Astrocyte of the spinal cord (primary cell): ENCODE measurements around the gene CAPZA1.
"Not testable (repeated sequence)": the region's sequence is repeated elsewhere in the genome, so short reads cannot be mapped to it uniquely, and the experiment has no call there.

Experiments used
- DNase-seq: peaks from one replicate; pipeline ENCODE4 v3.0.0; 2011; ENCODE audit warnings: low read depth, low spot score
- H3K4me3 ChIP-seq: 2 replicates; pipeline ENCODE4 v1.5.1; 2011; ENCODE audit warnings: low read depth, mild to moderate bottlenecking, low read length, moderate library complexity
- in situ Hi-C: cut with HindIII; loops from 2 replicates; pipeline ENCODE4 v1.10.0; 2017; ENCODE audit warnings: low sequenced_read_pairs
- TF ChIP-seq, protein P1 (sequence below): IDR thresholded peaks from 2 replicates; pipeline ENCODE4 v1.5.1; 2012; ENCODE audit warnings: low read depth, mild to moderate bottlenecking, low read length, inconsistent platforms

Gene CAPZA1

GRCh38 chr1:112614460-112615065, 5.1 kb upstream of the CAPZA1 start:
- in situ Hi-C loops, result no loop called here
- TF ChIP-seq, protein P1, sequence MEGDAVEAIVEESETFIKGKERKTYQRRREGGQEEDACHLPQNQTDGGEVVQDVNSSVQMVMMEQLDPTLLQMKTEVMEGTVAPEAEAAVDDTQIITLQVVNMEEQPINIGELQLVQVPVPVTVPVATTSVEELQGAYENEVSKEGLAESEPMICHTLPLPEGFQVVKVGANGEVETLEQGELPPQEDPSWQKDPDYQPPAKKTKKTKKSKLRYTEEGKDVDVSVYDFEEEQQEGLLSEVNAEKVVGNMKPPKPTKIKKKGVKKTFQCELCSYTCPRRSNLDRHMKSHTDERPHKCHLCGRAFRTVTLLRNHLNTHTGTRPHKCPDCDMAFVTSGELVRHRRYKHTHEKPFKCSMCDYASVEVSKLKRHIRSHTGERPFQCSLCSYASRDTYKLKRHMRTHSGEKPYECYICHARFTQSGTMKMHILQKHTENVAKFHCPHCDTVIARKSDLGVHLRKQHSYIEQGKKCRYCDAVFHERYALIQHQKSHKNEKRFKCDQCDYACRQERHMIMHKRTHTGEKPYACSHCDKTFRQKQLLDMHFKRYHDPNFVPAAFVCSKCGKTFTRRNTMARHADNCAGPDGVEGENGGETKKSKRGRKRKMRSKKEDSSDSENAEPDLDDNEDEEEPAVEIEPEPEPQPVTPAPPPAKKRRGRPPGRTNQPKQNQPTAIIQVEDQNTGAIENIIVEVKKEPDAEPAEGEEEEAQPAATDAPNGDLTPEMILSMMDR, result peak; percentile 67
- H3K4me3 ChIP-seq, result no peak overlapping the region
- DNase-seq, result peak; percentile 71

- peak overlapping the region; percentile 97 for H3K4me3 ChIP-seq
- TF ChIP-seq, protein P1, result no peak
- peak; percentile 46 for DNase-seq
- in situ Hi-C loops, result no loop called here
Observed at GRCh38 chr1:112618114-112618720, 1.4 kb upstream of the CAPZA1 start.

DNA sequence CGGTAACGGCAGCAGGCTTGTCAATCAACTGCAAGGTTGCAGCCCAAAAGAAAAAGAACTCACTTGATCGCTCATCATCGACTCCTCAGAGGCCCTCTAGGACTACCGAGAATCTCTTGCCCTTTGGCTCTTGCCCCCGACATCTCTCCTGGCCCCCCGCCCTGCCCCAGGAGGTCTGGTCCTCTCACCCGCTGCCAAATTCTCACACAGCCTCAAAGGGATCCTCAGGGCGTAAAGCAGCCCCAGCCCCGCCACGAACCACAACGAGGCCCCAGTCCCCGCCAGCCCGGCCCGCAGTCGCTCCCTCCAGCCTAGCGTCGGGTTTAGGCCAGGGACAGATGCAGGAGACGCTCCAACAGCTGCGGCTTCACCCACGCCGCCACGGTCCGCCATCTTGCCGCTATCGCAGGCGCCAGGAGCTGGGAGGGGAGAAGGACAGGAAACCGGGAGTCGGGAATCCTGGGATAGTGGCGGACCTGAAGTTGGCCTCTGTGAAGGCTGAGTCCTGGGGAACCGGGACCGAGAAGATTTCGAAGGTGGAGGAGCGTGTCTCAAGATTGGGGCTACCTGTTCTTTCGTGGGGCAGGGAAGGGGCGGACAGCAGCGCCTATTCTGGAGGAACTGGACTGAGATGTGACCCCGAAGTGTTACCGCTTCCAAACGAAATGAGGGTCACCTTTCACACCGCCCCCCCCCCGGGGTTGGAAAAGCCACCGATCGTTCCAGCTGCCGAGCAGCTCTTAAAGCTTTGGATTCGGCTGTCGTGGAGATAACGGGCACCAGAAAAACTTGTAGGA, 713 bp upstream of the CAPZA1 start, which contains the start of gene ST7L:
TSS of gene ST7L (minus strand) at position 421 of the 797 bp plus-strand sequence. CDS start at position 393, 28 bp downstream.
- peak within 1 kb of the TSS; percentile 97 for H3K4me3 ChIP-seq
- peak; percentile 74 for DNase-seq
- in situ Hi-C loops, result no loop called here

DNA sequence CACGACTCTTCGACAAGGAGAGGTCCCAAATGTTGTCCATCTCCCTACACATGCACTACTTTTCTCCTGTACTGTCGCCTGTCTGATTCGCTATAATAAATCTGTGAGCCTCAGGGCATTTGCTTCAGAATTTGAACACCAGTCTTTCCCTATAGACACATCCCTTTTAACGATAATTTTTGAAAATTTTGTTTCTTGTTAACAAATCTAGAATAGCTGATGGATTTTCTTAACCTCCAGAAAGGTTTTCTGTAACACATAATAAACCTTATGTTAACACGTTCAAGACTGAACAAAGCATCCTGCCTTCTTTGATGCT, 704 bp downstream of the CAPZA1 start:
- DNase-seq, result no peak
- H3K4me3 ChIP-seq, result peak overlapping the region; percentile 97
- in situ Hi-C loops, result no loop called here

More for the DNA sequence above, 713 bp upstream of the CAPZA1 start, which contains the start of gene ST7L:
- TF ChIP-seq, protein P1, result no peak

GRCh38 chr1:112624493-112624892, 4.9 kb downstream of the CAPZA1 start:
- in situ Hi-C loops, H3K4me3 ChIP-seq, DNase-seq: not testable (repeated sequence)

More for the DNA sequence above, 704 bp downstream of the CAPZA1 start:
- TF ChIP-seq, protein P1, result no peak

DNA sequence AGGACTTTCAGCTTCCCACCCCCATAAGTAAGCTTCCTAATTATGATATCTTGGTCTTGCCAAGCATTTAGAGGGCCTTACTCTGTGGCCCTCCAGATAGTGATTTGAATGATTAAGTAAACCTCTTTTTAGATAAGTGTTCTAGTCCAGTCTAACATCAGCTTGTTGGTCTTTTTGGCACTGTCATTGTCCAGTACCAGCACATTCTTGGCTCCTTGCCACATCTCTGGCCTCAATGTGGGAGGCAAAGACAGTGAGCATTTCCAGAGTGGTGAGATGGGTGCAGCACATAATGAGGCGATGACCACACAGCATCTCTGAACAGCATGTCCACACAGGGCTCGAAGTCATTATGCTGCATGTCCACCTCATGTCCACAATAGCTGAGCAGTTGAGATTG, 6.1 kb downstream of the CAPZA1 start:
- no peak overlapping the region for H3K4me3 ChIP-seq
- in situ Hi-C loops, result no loop called here
- no peak for DNase-seq
- TF ChIP-seq, protein P1, result no peak

DNA sequence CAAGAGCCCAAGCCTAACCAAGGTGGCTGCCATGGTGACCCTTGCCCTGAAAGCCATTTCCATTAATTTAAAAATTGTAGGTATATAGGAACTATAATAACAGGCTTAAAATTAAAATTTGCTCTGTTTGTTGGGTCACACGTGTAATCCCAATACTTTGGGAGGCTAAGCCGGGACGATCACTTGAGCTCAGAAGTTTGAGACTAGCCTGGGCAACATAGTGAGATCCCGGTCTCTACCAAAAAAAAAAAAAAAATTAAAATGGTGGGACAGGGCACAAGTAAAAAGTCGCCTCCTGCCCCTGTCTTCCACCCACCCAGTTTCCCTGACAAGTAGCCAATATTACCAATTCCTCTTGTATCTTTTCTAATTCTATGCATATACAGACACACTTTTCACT, 6.6 kb downstream of the CAPZA1 start:
- TF ChIP-seq, protein P1, result no peak
- in situ Hi-C loops, result no loop called here
- no peak overlapping the region for H3K4me3 ChIP-seq
- DNase-seq, result no peak
